ENCODE measurements around the gene EPS8L2.

DNA sequence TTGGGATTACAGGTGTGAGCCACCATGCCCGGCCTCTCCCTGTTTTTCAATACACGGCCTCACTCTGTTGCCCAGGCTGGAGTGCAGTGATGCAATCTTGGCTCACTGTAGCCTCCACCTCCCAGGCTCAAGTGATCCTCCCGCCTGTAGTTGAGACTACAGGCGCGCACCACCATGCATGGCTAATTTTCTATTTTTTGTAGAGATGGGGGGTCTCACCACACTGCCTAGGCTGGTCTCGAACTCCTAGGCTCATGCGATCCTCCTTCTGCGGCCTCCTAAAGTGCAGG, 59.7 kb downstream of the EPS8L2 start:
- TF ChIP-seq, protein P1, sequence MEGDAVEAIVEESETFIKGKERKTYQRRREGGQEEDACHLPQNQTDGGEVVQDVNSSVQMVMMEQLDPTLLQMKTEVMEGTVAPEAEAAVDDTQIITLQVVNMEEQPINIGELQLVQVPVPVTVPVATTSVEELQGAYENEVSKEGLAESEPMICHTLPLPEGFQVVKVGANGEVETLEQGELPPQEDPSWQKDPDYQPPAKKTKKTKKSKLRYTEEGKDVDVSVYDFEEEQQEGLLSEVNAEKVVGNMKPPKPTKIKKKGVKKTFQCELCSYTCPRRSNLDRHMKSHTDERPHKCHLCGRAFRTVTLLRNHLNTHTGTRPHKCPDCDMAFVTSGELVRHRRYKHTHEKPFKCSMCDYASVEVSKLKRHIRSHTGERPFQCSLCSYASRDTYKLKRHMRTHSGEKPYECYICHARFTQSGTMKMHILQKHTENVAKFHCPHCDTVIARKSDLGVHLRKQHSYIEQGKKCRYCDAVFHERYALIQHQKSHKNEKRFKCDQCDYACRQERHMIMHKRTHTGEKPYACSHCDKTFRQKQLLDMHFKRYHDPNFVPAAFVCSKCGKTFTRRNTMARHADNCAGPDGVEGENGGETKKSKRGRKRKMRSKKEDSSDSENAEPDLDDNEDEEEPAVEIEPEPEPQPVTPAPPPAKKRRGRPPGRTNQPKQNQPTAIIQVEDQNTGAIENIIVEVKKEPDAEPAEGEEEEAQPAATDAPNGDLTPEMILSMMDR (IDR thresholded peaks at IDR 0.05) = no peak
- TF ChIP-seq POLR2A (IDR thresholded peaks at IDR 0.05) = no peak
